H9 (cell line): ENCODE data around the gene C1orf21. TPM values are rescaled to one million over a fixed set of nuclear protein-coding genes. Genes with fewer than 3 reads are reported as not detected.

Experiments
- DNase-seq: peaks from one replicate; pipeline ENCODE4 v3.0.0-alpha.2; 2017
- H2AFZ ChIP-seq: one replicate; pipeline ENCODE4 v1.6.1; 2013; ENCODE audit warnings: mild to moderate bottlenecking, low read length, control low read depth, moderate library complexity
- H2AK5ac ChIP-seq: 2 replicates; pipeline ENCODE4 v1.6.1; 2013; ENCODE audit warnings: low read length, control low read depth, mixed read lengths; ENCODE audit not compliant: insufficient read length
- H2BK120ac ChIP-seq: one replicate; pipeline ENCODE4 v1.6.1; 2013; ENCODE audit warnings: low read depth, mild to moderate bottlenecking, low read length, control low read depth, inconsistent platforms; ENCODE audit not compliant: poor library complexity, severe bottlenecking
- H2BK12ac ChIP-seq: 2 replicates; pipeline ENCODE4 v1.6.1; 2013; ENCODE audit warnings: low read length, control low read depth, mixed read lengths, low read depth; ENCODE audit not compliant: insufficient read length
- H2BK15ac ChIP-seq: 2 replicates; pipeline ENCODE4 v1.6.1; 2013; ENCODE audit warnings: low read depth, low read length, control low read depth
- H2BK20ac ChIP-seq: one replicate; pipeline ENCODE4 v1.6.1; 2013; ENCODE audit warnings: low read depth, mild to moderate bottlenecking, low read length, control low read depth, inconsistent platforms; ENCODE audit not compliant: poor library complexity, severe bottlenecking
- H2BK5ac ChIP-seq: 2 replicates; pipeline ENCODE4 v1.6.1; 2013; ENCODE audit warnings: low read length, control low read depth, mixed read lengths; ENCODE audit not compliant: insufficient read length
- H3K14ac ChIP-seq: 2 replicates; pipeline ENCODE4 v1.6.1; 2013; ENCODE audit warnings: low read length, control low read depth; ENCODE audit not compliant: insufficient read depth
- H3K18ac ChIP-seq: 2 replicates; pipeline ENCODE4 v1.6.1; 2013; ENCODE audit warnings: low read depth, mild to moderate bottlenecking, mixed read lengths, low read length, control low read depth; ENCODE audit not compliant: insufficient read length
- H3K23ac ChIP-seq: 2 replicates; pipeline ENCODE4 v1.6.1; 2013; ENCODE audit warnings: low read length, control low read depth, mixed read lengths, low read depth; ENCODE audit not compliant: insufficient read length
- H3K23me2 ChIP-seq: 2 replicates; pipeline ENCODE4 v1.6.1; 2013; ENCODE audit warnings: low read depth, mild to moderate bottlenecking, mixed read lengths, low read length, control low read depth; ENCODE audit not compliant: insufficient read length, poor library complexity, severe bottlenecking
- H3K27ac ChIP-seq: 2 replicates; pipeline ENCODE4 v1.5.1; 2013; ENCODE audit warnings: low read length, control low read depth, mixed read lengths, low read depth; ENCODE audit not compliant: insufficient read length
- H3K27me3 ChIP-seq: 2 replicates; pipeline ENCODE4 v1.6.1; 2013; ENCODE audit warnings: low read length, control low read depth, inconsistent platforms; ENCODE audit not compliant: insufficient read depth
- H3K4ac ChIP-seq: 2 replicates; pipeline ENCODE4 v1.6.1; 2013; ENCODE audit warnings: low read depth, mild to moderate bottlenecking, control low read depth, inconsistent platforms, low read length, moderate library complexity
- H3K4me1 ChIP-seq: 2 replicates; pipeline ENCODE4 v1.6.1; 2013; ENCODE audit warnings: low read length, control low read depth, inconsistent platforms; ENCODE audit not compliant: insufficient read depth
- H3K4me2 ChIP-seq: 2 replicates; pipeline ENCODE4 v1.6.1; 2013; ENCODE audit warnings: low read length, control low read depth, mixed read lengths; ENCODE audit not compliant: insufficient read length, insufficient read depth
- H3K56ac ChIP-seq: 2 replicates; pipeline ENCODE4 v1.6.1; 2013; ENCODE audit warnings: low read depth, mild to moderate bottlenecking, mixed read lengths, low read length, control low read depth; ENCODE audit not compliant: insufficient read length
- H3K79me1 ChIP-seq: 2 replicates; pipeline ENCODE4 v1.6.1; 2013; ENCODE audit warnings: low read depth, mild to moderate bottlenecking, moderate library complexity, low read length, control low read depth, inconsistent platforms; ENCODE audit not compliant: insufficient read depth, poor library complexity, severe bottlenecking
- H3K79me2 ChIP-seq: 2 replicates; pipeline ENCODE4 v1.6.1; 2013; ENCODE audit warnings: low read length, control low read depth, inconsistent platforms; ENCODE audit not compliant: insufficient read depth
- H3K9ac ChIP-seq: 2 replicates; pipeline ENCODE4 v1.6.1; 2013; ENCODE audit warnings: low read length, control low read depth, mixed read lengths; ENCODE audit not compliant: insufficient read length; ENCODE audit errors: extremely low read depth
- H3K9me3 ChIP-seq: one replicate; pipeline ENCODE4 v1.6.1; 2013; ENCODE audit warnings: low read depth, low read length, inconsistent platforms; ENCODE audit not compliant: control insufficient read depth
- H3T11ph ChIP-seq: one replicate; pipeline ENCODE4 v1.6.1; 2013; ENCODE audit warnings: mild to moderate bottlenecking, low read length, control low read depth, inconsistent platforms
- H4K20me1 ChIP-seq: one replicate; pipeline ENCODE4 v1.6.1; 2013; ENCODE audit not compliant: control insufficient read depth, insufficient read length, insufficient read depth
- H4K5ac ChIP-seq: 2 replicates; pipeline ENCODE4 v1.6.1; 2013; ENCODE audit warnings: low read depth, mild to moderate bottlenecking, mixed read lengths, low read length, control low read depth; ENCODE audit not compliant: insufficient read length
- H4K8ac ChIP-seq: replicated peaks from 2 replicates; pipeline ENCODE4 v1.6.1; 2013; ENCODE audit warnings: low read length, control low read depth, mixed read lengths, low read depth; ENCODE audit not compliant: insufficient read length
- H4K91ac ChIP-seq: 2 replicates; pipeline ENCODE4 v1.6.1; 2013; ENCODE audit warnings: low read depth, mild to moderate bottlenecking, moderate library complexity, mixed read lengths, low read length, control low read depth; ENCODE audit not compliant: insufficient read length
- H3K27ac Mint-ChIP-seq, 3 experiments: 2 replicates in 2 of 3; 3 replicates in 1 of 3; pipeline ENCODE4 v1.8.0; 2020 to 2021; ENCODE audit warnings: mixed read lengths in 3 of 3, mild to moderate bottlenecking in 1 of 3, moderate library complexity in 1 of 3
- H3K27me3 Mint-ChIP-seq: 2 replicates; pipeline ENCODE4 v1.8.0; 2021; ENCODE audit warnings: low read depth, mild to moderate bottlenecking, moderate library complexity, mixed read lengths
- H3K36me3 Mint-ChIP-seq, 3 experiments: 2 replicates in 2 of 3; 3 replicates in 1 of 3; pipeline ENCODE4 v1.8.0; 2020 to 2021; ENCODE audit warnings: low read depth in 3 of 3, mixed read lengths in 3 of 3; ENCODE audit not compliant: insufficient read depth in 1 of 3
- H3K4me1 Mint-ChIP-seq, 2 experiments: 2 replicates each; pipeline ENCODE4 v1.8.0; 2020; ENCODE audit warnings: mixed read lengths in 2 of 2
- H3K4me3 Mint-ChIP-seq, 2 experiments: 2 replicates in 1 of 2; 3 replicates in 1 of 2; pipeline ENCODE4 v1.8.0; 2020 to 2021; ENCODE audit warnings: mild to moderate bottlenecking in 2 of 2, mixed read lengths in 2 of 2, moderate library complexity in 1 of 2
- H3K9me3 Mint-ChIP-seq, 2 experiments: 2 replicates in 1 of 2; 3 replicates in 1 of 2; pipeline ENCODE4 v1.8.0; 2020; ENCODE audit warnings: mild to moderate bottlenecking in 2 of 2, mixed read lengths in 2 of 2, moderate library complexity in 1 of 2
- WGBS: extraction: QIAGEN DNeasy Blood & Tissue Kit; methylation state at CpG from one replicate; pipeline ENCODE4 v1.1.7; 2013; ENCODE audit warnings: missing lambda C conversion rate, low lambda C conversion rate, mixed read lengths; ENCODE audit not compliant: insufficient read length; ENCODE audit errors: extremely low coverage; 5-methylcytosine and 5-hydroxymethylcytosine counted together
- total RNA-seq: library from RNA; stranded (reverse); gene quantifications from 2 replicates; pipeline ENCODE4 v1.2.1, GENCODE V29; 2021
- TF ChIP-seq, protein P1 (sequence below): fragments of 200-600 bp; sonication (generic); conservative IDR thresholded peaks from 3 replicates; pipeline ENCODE4 v1.8.0; 2021; ENCODE audit warnings: antibody characterized with exemption, mild to moderate bottlenecking

C1orf21 gene
- total RNA-seq, 1 experiment from 2014 or later = 36.0 TPM

DNA sequence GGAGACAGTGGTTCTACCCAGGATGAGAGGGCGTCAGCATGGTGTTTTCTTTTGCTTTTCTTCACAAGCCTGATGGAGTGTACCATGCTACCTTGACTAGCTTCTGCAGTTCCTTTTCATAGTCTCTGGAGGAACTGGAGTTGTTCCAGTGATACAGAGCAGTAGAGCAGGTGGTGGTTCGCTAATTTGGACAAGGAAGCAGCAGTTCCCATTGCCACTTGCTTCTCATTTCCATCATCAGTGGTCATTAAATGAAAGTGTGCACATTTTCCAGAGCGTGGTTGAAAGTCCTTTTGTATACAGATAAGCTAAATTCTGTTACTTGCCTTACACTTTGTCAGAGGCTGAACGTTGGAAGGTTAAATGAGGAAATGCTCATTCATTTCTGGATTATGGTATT is 182.3 kb downstream of the C1orf21 start:
- no peak overlapping the region for H3K23ac ChIP-seq
- H3K4me2 ChIP-seq = no peak overlapping the region
- no peak overlapping the region for H3K9ac ChIP-seq
- no peak overlapping the region for H3K18ac ChIP-seq
- H2BK15ac ChIP-seq = no peak overlapping the region
- Mint-ChIP-seq H3K27me3 (no peaks in the 10 kb centered on the region), H3K27ac (no peak overlapping the region), H3K4me1 (peaks cover 3 to 5% of the 10 kb centered on the region in 2 experiments), H3K4me3 (no peak overlapping the region), H3K36me3 (peaks cover 1 to 26% (median 3%) of the 10 kb centered on the region in 3 experiments; a peak in 6 of 7 replicates), H3K9me3 (no peaks in the 10 kb centered on the region)
- H3T11ph ChIP-seq = no peak overlapping the region
- no peaks in the 10 kb centered on the region for H4K20me1 ChIP-seq
- no peak overlapping the region for H3K14ac ChIP-seq
- no peaks in the 10 kb centered on the region for H3K79me1 ChIP-seq
- H2BK5ac ChIP-seq = no peak overlapping the region
- no peaks in the 10 kb centered on the region for H3K23me2 ChIP-seq
- no peak overlapping the region for H2BK12ac ChIP-seq
- H4K91ac ChIP-seq = no peak overlapping the region
- no peak overlapping the region for H4K5ac ChIP-seq
- H3K9me3 ChIP-seq = no peaks in the 10 kb centered on the region
- no CpG with 5 or more reads among the region's 4 CpGs for WGBS
- H3K56ac ChIP-seq = no peak overlapping the region
- no peak overlapping the region for H3K27ac ChIP-seq
- no peaks in the 10 kb centered on the region for H3K4me1 ChIP-seq
- no peak overlapping the region for H2AK5ac ChIP-seq
- DNase-seq = no peak
- H4K8ac ChIP-seq = no peak overlapping the region
- no peaks in the 10 kb centered on the region for H3K27me3 ChIP-seq
- no peak overlapping the region for H2BK120ac ChIP-seq
- no peaks in the 10 kb centered on the region for H3K79me2 ChIP-seq
- TF ChIP-seq, protein P1, sequence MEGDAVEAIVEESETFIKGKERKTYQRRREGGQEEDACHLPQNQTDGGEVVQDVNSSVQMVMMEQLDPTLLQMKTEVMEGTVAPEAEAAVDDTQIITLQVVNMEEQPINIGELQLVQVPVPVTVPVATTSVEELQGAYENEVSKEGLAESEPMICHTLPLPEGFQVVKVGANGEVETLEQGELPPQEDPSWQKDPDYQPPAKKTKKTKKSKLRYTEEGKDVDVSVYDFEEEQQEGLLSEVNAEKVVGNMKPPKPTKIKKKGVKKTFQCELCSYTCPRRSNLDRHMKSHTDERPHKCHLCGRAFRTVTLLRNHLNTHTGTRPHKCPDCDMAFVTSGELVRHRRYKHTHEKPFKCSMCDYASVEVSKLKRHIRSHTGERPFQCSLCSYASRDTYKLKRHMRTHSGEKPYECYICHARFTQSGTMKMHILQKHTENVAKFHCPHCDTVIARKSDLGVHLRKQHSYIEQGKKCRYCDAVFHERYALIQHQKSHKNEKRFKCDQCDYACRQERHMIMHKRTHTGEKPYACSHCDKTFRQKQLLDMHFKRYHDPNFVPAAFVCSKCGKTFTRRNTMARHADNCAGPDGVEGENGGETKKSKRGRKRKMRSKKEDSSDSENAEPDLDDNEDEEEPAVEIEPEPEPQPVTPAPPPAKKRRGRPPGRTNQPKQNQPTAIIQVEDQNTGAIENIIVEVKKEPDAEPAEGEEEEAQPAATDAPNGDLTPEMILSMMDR = no peak
- no peak overlapping the region for H2BK20ac ChIP-seq
- H2AFZ ChIP-seq = no peak overlapping the region
- H3K4ac ChIP-seq = no peak overlapping the region
